Measurements from ENCODE around the gene ENKD1.
A peak's percentile ranks its signal among the peaks of the same experiment; 100 is the strongest.

ENKD1 gene

GRCh38 chr16:67663877-67664222 lies 2.7 kb downstream of the ENKD1 start:
- DNase-seq (ENCODE audit: low spot score) = no peak

- no peak for DNase-seq (ENCODE audit: low spot score)
Observed at GRCh38 chr16:67663151-67663876, 3.2 kb downstream of the ENKD1 start.

- no peak for DNase-seq (ENCODE audit: low spot score)
Observed at GRCh38 chr16:67662653-67663010, 3.9 kb downstream of the ENKD1 start.

GRCh38 chr16:67661886-67662652 lies 4.5 kb downstream of the ENKD1 start:
- no peak for DNase-seq (ENCODE audit: low spot score)

- no peak for DNase-seq (ENCODE audit: low spot score)
Observed at GRCh38 chr16:67661101-67661761, 5.3 kb downstream of the ENKD1 start.

- DNase-seq (ENCODE audit: low spot score) = peak; percentile 99
Observed at GRCh38 chr16:67660564-67661028, 6.0 kb downstream of the ENKD1 start, which contains the start of gene PARD6A. PARD6A (plus strand) TSS chr16:67660960; CDS start chr16:67661039, 79 bp downstream.

GRCh38 chr16:67659675-67660563 lies 6.6 kb downstream of the ENKD1 start, which contains the start of gene ACD:
ACD (minus strand) TSS chr16:67660260; CDS start chr16:67660220, 40 bp downstream.
- DNase-seq (ENCODE audit: low spot score) = peak; percentile 100

GRCh38 chr16:67658849-67659674 lies 7.5 kb downstream of the ENKD1 start:
- no peak for DNase-seq (ENCODE audit: low spot score)

GRCh38 chr16:67657751-67658518 lies 8.6 kb downstream of the ENKD1 start:
- no peak for DNase-seq (ENCODE audit: low spot score)

- no peak for DNase-seq (ENCODE audit: low spot score)
Observed at GRCh38 chr16:67657017-67657608, 9.4 kb downstream of the ENKD1 start.

- DNase-seq (ENCODE audit: low spot score) = no peak
Observed at GRCh38 chr16:67656344-67657016, 10.1 kb downstream of the ENKD1 start.

- DNase-seq (ENCODE audit: low spot score) = no peak
Observed at GRCh38 chr16:67655363-67655762, 11.2 kb downstream of the ENKD1 start.

- no peak for DNase-seq (ENCODE audit: low spot score)
Observed at GRCh38 chr16:67654403-67654911, 12.1 kb downstream of the ENKD1 start.

GRCh38 chr16:67653789-67654402 lies 12.7 kb downstream of the ENKD1 start:
- peak; percentile 59 for DNase-seq (ENCODE audit: low spot score)

- DNase-seq (ENCODE audit: low spot score) = peak; percentile 65
Observed at GRCh38 chr16:67653128-67653788, 13.3 kb downstream of the ENKD1 start.

- peak; percentile 83 for DNase-seq (ENCODE audit: low spot score)
Observed at GRCh38 chr16:67652578-67653127, 13.9 kb downstream of the ENKD1 start.

GRCh38 chr16:67651847-67652246 lies 14.7 kb downstream of the ENKD1 start:
- DNase-seq (ENCODE audit: low spot score) = no peak

Measured in AG08396 (cell line).